NCI-H524 treated with DMSO at 0.1 percent for 48 hours (cell line): ENCODE measurements around the gene PCGF1.
A peak's percentile ranks its signal among the peaks of the same experiment; 100 is the strongest.

Source experiments
- DNase-seq: peaks from one replicate; lab custom pipeline; 2025; lab: John Stamatoyannopoulos, UW

Gene PCGF1

GRCh38 chr2:74536166-74536950 is 28.9 kb upstream of the PCGF1 start:
- DNase-seq, result no peak

GRCh38 chr2:74535440-74535965 is 28.0 kb upstream of the PCGF1 start:
- no peak for DNase-seq

- DNase-seq, result no peak
Observed at GRCh38 chr2:74534411-74534810, 26.9 kb upstream of the PCGF1 start.

- DNase-seq, result no peak
Observed at GRCh38 chr2:74533464-74533863, 26.0 kb upstream of the PCGF1 start.

DNA sequence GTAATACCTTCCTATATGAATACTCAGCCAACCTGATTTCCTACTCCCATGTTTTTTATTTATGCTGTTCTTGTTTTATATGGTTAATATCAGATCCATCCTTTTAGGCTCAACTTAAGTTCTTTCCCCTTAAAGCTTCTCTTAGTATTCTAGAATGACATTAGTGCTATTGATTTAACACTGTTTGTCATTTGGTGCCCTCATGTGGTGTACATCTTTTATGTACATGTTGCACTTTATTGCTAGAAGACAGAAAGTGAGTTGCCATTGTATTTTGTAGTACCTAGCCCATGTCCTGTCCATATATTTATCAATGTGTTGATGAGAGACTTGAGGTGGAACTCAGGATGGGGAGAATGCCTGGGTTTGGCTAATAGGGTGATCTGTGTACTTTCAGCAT is 24.7 kb upstream of the PCGF1 start:
- DNase-seq, result no peak

DNA sequence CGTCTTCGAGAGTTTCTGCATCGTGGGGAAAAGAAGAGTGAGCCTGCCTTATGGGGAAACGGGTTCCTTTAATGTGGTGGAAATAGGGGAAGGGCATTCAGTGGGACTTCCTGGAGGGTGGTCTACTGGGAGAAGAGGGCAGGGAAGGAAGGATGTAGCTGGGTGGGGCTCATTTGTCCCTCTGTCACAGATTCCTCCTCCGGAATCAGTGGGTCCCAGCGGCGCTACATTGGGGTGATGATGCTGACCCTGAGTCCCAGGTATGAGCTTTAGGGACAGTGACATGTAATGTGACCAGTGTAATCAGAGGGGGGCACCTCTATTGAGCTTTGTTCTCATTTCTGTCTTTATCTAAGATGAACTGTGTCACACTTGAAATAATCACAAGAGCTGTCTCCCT is 24.2 kb upstream of the PCGF1 start:
- no peak for DNase-seq

DNA sequence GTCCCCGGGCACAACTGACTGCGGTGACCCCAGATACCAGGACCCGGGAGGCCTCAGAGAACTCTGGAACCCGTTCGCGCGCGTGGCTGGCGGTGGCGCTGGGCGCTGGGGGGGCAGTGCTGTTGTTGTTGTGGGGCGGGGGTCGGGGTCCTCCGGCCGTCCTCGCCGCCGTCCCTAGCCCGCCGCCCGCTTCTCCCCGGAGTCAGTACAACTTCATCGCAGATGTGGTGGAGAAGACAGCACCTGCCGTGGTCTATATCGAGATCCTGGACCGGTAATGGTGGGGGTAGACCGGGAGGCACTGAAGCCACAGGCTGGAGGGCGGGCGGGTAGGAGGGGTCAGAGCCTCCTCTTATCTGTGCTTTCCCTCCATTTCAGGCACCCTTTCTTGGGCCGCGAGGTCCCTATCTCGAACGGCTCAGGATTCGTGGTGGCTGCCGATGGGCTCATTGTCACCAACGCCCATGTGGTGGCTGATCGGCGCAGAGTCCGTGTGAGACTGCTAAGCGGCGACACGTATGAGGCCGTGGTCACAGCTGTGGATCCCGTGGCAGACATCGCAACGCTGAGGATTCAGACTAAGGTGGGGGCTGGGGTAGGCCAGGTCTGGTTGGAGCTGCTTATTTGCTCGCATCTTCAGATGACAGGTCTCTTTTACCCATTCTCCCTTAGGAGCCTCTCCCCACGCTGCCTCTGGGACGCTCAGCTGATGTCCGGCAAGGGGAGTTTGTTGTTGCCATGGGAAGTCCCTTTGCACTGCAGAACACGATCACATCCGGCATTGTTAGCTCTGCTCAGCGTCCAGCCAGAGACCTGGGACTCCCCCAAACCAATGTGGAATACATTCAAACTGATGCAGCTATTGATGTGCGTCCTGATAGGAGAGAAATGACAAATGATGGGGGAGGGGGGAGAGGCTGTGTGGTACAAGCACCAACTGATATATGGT is 23.0 kb upstream of the PCGF1 start:
- no peak for DNase-seq

- peak; percentile 77 for DNase-seq
Observed at GRCh38 chr2:74529357-74530238, 22.1 kb upstream of the PCGF1 start, which contains the start of the genes AUP1 and HTRA2. Gene AUP1 (minus strand): TSS chr2:74529706. CDS start chr2:74529629, 77 bp downstream. Gene HTRA2 (plus strand): TSS chr2:74529933. CDS start chr2:74530007, 74 bp downstream.

- DNase-seq, result no peak
Observed at GRCh38 chr2:74528600-74529356, 21.3 kb upstream of the PCGF1 start.

DNA sequence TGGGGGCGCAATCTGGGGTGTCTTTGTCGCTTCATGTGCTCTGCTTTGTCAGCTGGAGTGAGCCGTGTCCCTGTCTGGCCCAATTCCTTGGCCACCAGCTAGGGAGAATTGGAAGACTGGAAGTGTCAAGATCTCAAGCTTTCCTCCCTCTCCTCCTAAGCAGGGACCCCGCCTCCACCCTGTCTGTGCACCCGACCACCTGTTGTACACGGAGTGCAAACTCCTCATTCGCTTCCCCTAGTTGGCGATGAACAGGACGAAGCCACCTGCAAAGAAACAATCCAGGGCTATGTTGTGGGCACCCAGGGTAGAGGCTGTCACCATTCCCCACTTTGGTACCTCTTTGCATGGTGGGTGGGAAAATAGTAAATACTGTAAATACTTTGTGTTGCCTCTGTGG is 20.2 kb upstream of the PCGF1 start:
- no peak for DNase-seq

GRCh38 chr2:74526649-74527230 is 19.2 kb upstream of the PCGF1 start:
- DNase-seq, result no peak

DNA sequence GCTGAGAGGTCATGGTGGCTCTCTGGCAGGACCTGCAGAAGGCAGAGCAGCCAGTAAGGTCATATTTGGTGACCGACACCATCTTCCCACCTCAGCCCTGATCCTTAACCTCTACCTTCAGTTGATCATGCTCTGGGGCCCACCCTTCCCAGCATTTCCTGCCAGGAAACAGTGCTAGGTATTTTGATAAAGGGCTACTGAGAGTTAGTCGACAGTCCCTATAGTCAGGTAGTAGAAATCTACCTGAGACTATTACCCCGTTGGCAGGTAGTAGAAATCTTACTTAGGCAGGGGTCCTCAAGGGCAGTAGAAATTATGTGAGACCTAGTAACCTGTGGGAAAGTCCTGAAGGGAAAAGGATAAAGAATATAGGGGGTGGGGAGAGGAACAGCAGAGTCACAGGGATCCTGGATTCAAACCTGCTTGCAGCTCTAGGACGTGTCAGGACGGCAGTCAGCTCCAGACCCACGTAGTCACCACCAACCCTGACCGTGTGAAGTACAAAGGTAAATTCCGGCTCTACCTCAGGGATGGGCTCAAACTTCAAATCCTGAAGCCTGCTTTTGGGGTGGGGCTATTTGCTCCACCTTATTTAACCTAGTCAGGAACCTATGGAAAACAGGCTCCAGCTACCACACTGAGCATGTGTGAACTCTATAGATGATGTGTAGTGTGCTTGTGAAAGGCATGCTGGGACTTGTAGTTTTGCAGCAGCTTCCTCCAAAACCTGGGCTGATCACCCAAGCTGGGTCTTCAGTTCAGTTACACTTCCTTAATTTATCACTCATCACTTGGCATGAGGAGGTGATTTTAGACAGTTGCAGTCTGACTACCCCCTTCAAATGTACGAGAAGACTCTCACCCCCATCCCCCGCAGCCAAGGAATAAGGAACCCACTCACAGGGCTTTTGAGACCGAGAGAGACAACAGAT is 18.5 kb upstream of the PCGF1 start, which contains the start of gene DQX1:
TSS of gene DQX1 (minus strand) at position 515 of the 932 bp plus-strand sequence. CDS start at position 13, 502 bp downstream.
- no peak for DNase-seq

- no peak for DNase-seq
Observed at GRCh38 chr2:74524955-74525716, 17.6 kb upstream of the PCGF1 start.

- no peak for DNase-seq
Observed at GRCh38 chr2:74524005-74524404, 16.5 kb upstream of the PCGF1 start.

GRCh38 chr2:74522516-74522915 is 15.0 kb upstream of the PCGF1 start:
- DNase-seq, result no peak

DNA sequence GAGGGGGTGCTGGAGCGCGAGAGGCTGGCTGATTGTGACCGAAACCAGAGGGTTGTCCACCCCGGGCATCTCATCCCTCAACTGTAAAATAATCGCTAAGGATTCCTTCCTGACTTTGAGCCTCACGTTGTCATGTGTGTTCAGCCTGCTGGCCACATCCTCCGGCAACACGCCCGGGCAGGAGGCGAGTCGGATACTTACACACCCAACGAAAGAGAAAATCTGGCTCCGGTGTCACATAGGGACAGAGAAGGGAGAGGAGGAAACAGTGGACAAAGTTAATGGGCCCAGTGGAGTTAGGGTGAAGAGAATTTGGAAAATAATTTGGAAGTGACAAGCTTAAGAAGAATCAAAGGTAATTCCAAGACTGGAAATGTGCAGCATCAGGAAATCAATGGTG is 9.2 kb upstream of the PCGF1 start:
- no peak for DNase-seq

- no peak for DNase-seq
Observed at GRCh38 chr2:74515981-74516633, 8.6 kb upstream of the PCGF1 start.
